GM23338 (cell line): ENCODE measurements around the gene BRF1. TPM values are rescaled to one million over a fixed set of nuclear protein-coding genes. Genes with fewer than 3 reads are reported as not detected.

Experiments
- ATAC-seq: fragments of 200-7000 bp; cut with Tn5 transposase; 3 replicates; pipeline ENCODE4 v1.9.1; 2020
- DNase-seq: peaks from one replicate; pipeline ENCODE4 v3.0.0-alpha.2; 2015; ENCODE audit warnings: low spot score
- H2AFZ ChIP-seq: fragments of 200-600 bp; sonication (generic); 2 replicates; pipeline ENCODE4 v1.8.0; 2016; ENCODE audit warnings: antibody characterized with exemption, mild to moderate bottlenecking, moderate library complexity
- H3F3A ChIP-seq: fragments of 200-600 bp; sonication (generic); replicated peaks from 2 replicates; pipeline ENCODE4 v1.8.0; 2017; ENCODE audit warnings: antibody characterized with exemption, mixed run types, low read depth
- H3K27ac ChIP-seq: fragments of 200-600 bp; sonication (generic); 2 replicates; pipeline ENCODE4 v1.6.1; 2016; ENCODE audit warnings: low read depth
- H3K27me3 ChIP-seq: fragments of 200-600 bp; sonication (generic); 2 replicates; pipeline ENCODE4 v1.8.0; 2016; ENCODE audit warnings: mild to moderate bottlenecking, mixed run types, moderate library complexity; ENCODE audit not compliant: insufficient read depth
- H3K36me3 ChIP-seq: fragments of 200-600 bp; sonication (generic); 2 replicates; pipeline ENCODE4 v1.8.0; 2016; ENCODE audit warnings: mild to moderate bottlenecking; ENCODE audit not compliant: insufficient read depth
- H3K4me1 ChIP-seq: fragments of 200-600 bp; sonication (generic); 2 replicates; pipeline ENCODE4 v1.8.0; 2016; ENCODE audit warnings: mild to moderate bottlenecking, moderate library complexity; ENCODE audit not compliant: insufficient read depth
- H3K4me2 ChIP-seq: fragments of 200-600 bp; sonication (generic); 2 replicates; pipeline ENCODE4 v1.7.1; 2017; ENCODE audit warnings: mixed run types
- H3K4me3 ChIP-seq: fragments of 200-600 bp; sonication (generic); 2 replicates; pipeline ENCODE4 v1.6.1; 2016; ENCODE audit warnings: mixed run types
- H3K79me2 ChIP-seq: fragments of 200-600 bp; sonication (generic); replicated peaks from 2 replicates; pipeline ENCODE4 v1.8.0; 2017; ENCODE audit warnings: mild to moderate bottlenecking; ENCODE audit not compliant: insufficient read depth
- H3K9me2 ChIP-seq: fragments of 200-600 bp; sonication (generic); 2 replicates; pipeline ENCODE4 v1.8.0; 2017; ENCODE audit not compliant: insufficient read depth
- H4K20me1 ChIP-seq: fragments of 200-600 bp; sonication (generic); replicated peaks from 2 replicates; pipeline ENCODE4 v1.8.0; 2017; ENCODE audit warnings: mild to moderate bottlenecking; ENCODE audit not compliant: insufficient read depth
- H3K27ac Mint-ChIP-seq: 2 replicates; pipeline ENCODE4 v1.8.0; 2020; ENCODE audit warnings: inconsistent platforms, mild to moderate bottlenecking, moderate library complexity, mixed read lengths
- H3K27me3 Mint-ChIP-seq: 3 replicates; pipeline ENCODE4 v1.8.0; 2022; ENCODE audit warnings: low read depth, mild to moderate bottlenecking, moderate library complexity, mixed read lengths, inconsistent platforms; ENCODE audit not compliant: insufficient read depth, poor library complexity
- H3K36me3 Mint-ChIP-seq: 3 replicates; pipeline ENCODE4 v1.8.0; 2021; ENCODE audit warnings: low read depth, mild to moderate bottlenecking, inconsistent platforms, moderate library complexity, mixed read lengths
- H3K4me1 Mint-ChIP-seq: 3 replicates; pipeline ENCODE4 v1.8.0; 2020; ENCODE audit warnings: mild to moderate bottlenecking, inconsistent platforms, mixed read lengths
- H3K4me3 Mint-ChIP-seq: 3 replicates; pipeline ENCODE4 v1.8.0; 2021; ENCODE audit warnings: moderate library complexity, mild to moderate bottlenecking, inconsistent platforms, mixed read lengths
- H3K9me3 Mint-ChIP-seq: 3 replicates; pipeline ENCODE4 v1.8.0; 2020; ENCODE audit warnings: moderate library complexity, mild to moderate bottlenecking, inconsistent platforms, mixed read lengths
- CREB1 ChIP-seq: fragments of 250-450 bp; sonication (Bioruptor Pico); IDR thresholded peaks from 2 replicates; pipeline ENCODE4 v1.5.0; 2020; ENCODE audit warnings: low read depth, mild to moderate bottlenecking, moderate library complexity
- CTCF ChIP-seq, 2 experiments: fragments of 200-600 bp in 1 of 2; sonication (generic) in 1 of 2; conservative IDR thresholded peaks; 2 replicates each; pipeline versions ENCODE4 v1.5.1 to v1.6.1; 2016 to 2017; ENCODE audit warnings: antibody characterized with exemption in 2 of 2, low read depth in 2 of 2, mild to moderate bottlenecking in 2 of 2, moderate library complexity in 1 of 2
- ETS1 ChIP-seq: IDR thresholded peaks from 2 replicates; pipeline ENCODE4 v1.6.1; 2016; ENCODE audit warnings: antibody characterized with exemption
- EZH2 ChIP-seq: fragments of 200-600 bp; sonication (generic); IDR thresholded peaks from one replicate; pipeline ENCODE4 v1.8.0; 2017; ENCODE audit warnings: antibody characterized with exemption, mild to moderate bottlenecking, low read depth; ENCODE audit not compliant: unreplicated experiment
- EZH2phosphoT487 ChIP-seq: fragments of 200-600 bp; sonication (generic); IDR thresholded peaks from one replicate; pipeline ENCODE4 v1.8.1; 2018; ENCODE audit warnings: antibody characterized with exemption; ENCODE audit not compliant: unreplicated experiment
- JUNB ChIP-seq: IDR thresholded peaks from one replicate; pipeline ENCODE4 v1.6.1; 2016; ENCODE audit warnings: antibody characterized with exemption; ENCODE audit not compliant: unreplicated experiment
- NANOG ChIP-seq: IDR thresholded peaks from 2 replicates; pipeline ENCODE4 v1.6.1; 2016; ENCODE audit warnings: antibody characterized with exemption, borderline replicate concordance
- POLR2AphosphoS5 ChIP-seq: IDR thresholded peaks from 2 replicates; pipeline ENCODE4 v1.6.1; 2016; ENCODE audit warnings: antibody characterized with exemption, low read depth
- REST ChIP-seq: IDR thresholded peaks from one replicate; pipeline ENCODE4 v1.6.1; 2018; ENCODE audit warnings: antibody characterized with exemption; ENCODE audit not compliant: unreplicated experiment
- STAT1 ChIP-seq: IDR thresholded peaks from one replicate; pipeline ENCODE4 v1.6.1; 2016; ENCODE audit warnings: antibody characterized with exemption; ENCODE audit not compliant: unreplicated experiment
- ZNF114 ChIP-seq: fragments of 250-450 bp; sonication (Bioruptor Pico); IDR thresholded peaks from 2 replicates; pipeline ENCODE4 v1.5.0; 2020; ENCODE audit warnings: mild to moderate bottlenecking, moderate library complexity
- ZNF331 ChIP-seq: fragments of 250-450 bp; sonication (Bioruptor Pico); IDR thresholded peaks from 2 replicates; pipeline ENCODE4 v1.5.0; 2020; ENCODE audit warnings: low read depth, mild to moderate bottlenecking, moderate library complexity
- ZNF462 ChIP-seq: fragments of 250-450 bp; sonication (Bioruptor Pico); IDR thresholded peaks from 2 replicates; pipeline ENCODE4 v1.5.0; 2020; ENCODE audit warnings: mild to moderate bottlenecking, moderate library complexity
- polyA plus RNA-seq: library from polyadenylated mRNA; unstranded; fragments of >200 nt; fragmentation: Nextera tagmentation; extraction: Ambion mirVana; gene quantifications from 2 replicates; pipeline ENCODE4 v1.2.1, GENCODE V29; 2016
- total RNA-seq: library from RNA; depleted of rRNA; stranded (reverse); fragments of >200 nt; shearing (Covaris generic); gene quantifications from 2 replicates; pipeline ENCODE4 v1.2.3, GENCODE V29; 2014

Gene BRF1
- total and polyA plus RNA-seq, 2 experiments from 2014 or later, result 8.6 to 29.9 TPM

- no peaks in the 10 kb centered on the region for H3K36me3 ChIP-seq
- H3K9me2 ChIP-seq, result no peaks in the 10 kb centered on the region
- Mint-ChIP-seq H3K27ac (no peak overlapping the region), H3K9me3 (no peaks in the 10 kb centered on the region), H3K4me3 (no peak overlapping the region), H3K36me3 (peaks cover 2% of the 10 kb centered on the region; the same call in 1 of the 3 replicates), H3K27me3 (peaks cover 10% of the 10 kb centered on the region), H3K4me1 (no peaks in the 10 kb centered on the region; the same call in 2 of the 3 replicates)
- ATAC-seq (no peak), DNase-seq (no peak)
- no peaks in the 10 kb centered on the region for H3K4me1 ChIP-seq
- no peak overlapping the region for H3K4me3 ChIP-seq
- TF ChIP-seq REST (no peak), ZNF462 (CRISPR knock-in tag) (no peak), NANOG (no peak), CREB1 (CRISPR knock-in tag) (no peak), STAT1 (no peak), EZH2phosphoT487 (no peak), ETS1 (no peak), POLR2AphosphoS5 (no peak), CTCF (conservative IDR thresholded peaks at IDR 0.05; ENCODE audit: low read depth in 2 of 2) (no peak), EZH2 (no peak), ZNF114 (no peak), ZNF331 (CRISPR knock-in tag) (no peak), JUNB (no peak)
- no peak overlapping the region for H3K27ac ChIP-seq
- peaks cover 6% of the 10 kb centered on the region for H4K20me1 ChIP-seq
- H3K79me2 ChIP-seq, result peaks cover 8% of the 10 kb centered on the region; the same call in 1 of the 2 replicates
- H3K4me2 ChIP-seq, result no peak overlapping the region
- no peak overlapping the region for H2AFZ ChIP-seq
- 0 out of 2 replicates have a peak, but pooled peaks cover 12% of the 10 kb centered on the region for H3F3A ChIP-seq
- no peaks in the 10 kb centered on the region for H3K27me3 ChIP-seq
Observed at GRCh38 chr14:105244334-105244733, 56.5 kb downstream of the BRF1 start.
